ENCODE measurements around the gene USP47.

DNA sequence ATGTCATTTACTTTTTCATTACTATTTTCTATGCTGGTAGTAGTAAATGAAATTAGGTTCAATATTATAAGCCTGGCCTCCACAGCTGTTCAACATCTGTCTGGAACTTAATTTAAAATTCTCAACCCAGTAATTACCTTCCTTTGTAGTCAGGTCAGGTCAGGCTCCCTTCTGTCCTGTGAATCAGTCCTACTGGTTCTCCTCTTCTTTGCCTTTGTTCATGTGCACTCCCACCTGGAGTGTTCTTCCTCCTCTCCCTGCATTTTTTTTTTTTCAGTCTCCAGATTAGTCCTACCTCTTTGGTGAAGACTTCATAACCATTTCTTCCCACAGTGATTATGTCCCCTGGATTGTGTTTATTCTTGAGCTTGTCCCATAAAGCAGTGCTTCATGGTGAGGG lies 98.8 kb downstream of the USP47 start:
- TF ChIP-seq, protein P1, sequence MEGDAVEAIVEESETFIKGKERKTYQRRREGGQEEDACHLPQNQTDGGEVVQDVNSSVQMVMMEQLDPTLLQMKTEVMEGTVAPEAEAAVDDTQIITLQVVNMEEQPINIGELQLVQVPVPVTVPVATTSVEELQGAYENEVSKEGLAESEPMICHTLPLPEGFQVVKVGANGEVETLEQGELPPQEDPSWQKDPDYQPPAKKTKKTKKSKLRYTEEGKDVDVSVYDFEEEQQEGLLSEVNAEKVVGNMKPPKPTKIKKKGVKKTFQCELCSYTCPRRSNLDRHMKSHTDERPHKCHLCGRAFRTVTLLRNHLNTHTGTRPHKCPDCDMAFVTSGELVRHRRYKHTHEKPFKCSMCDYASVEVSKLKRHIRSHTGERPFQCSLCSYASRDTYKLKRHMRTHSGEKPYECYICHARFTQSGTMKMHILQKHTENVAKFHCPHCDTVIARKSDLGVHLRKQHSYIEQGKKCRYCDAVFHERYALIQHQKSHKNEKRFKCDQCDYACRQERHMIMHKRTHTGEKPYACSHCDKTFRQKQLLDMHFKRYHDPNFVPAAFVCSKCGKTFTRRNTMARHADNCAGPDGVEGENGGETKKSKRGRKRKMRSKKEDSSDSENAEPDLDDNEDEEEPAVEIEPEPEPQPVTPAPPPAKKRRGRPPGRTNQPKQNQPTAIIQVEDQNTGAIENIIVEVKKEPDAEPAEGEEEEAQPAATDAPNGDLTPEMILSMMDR (conservative IDR thresholded peaks at IDR 0.05; ENCODE audit: low read length), result no peak
- no peak for TF ChIP-seq EZH2phosphoT487 (IDR thresholded peaks at IDR 0.05; ENCODE audit: borderline replicate concordance, low read depth, low read length)
